Esophagus mucosa (tissue), 1 donor: ENCODE measurements around the gene ATP2A3. TPM values are rescaled to one million over a fixed set of nuclear protein-coding genes. Genes with fewer than 3 reads are reported as not detected.

Experiments used
- ATAC-seq: fragments of 200-7000 bp; cut with Tn5 transposase; one replicate; pipeline ENCODE4 v1.9.1; 2020
- total RNA-seq: library from RNA; stranded (reverse); gene quantifications from one replicate; pipeline ENCODE4 v1.2.4, GENCODE V29; 2023
- donor health status: DM: yes; HTN: yes; CAD: no.

Gene ATP2A3
- total RNA-seq, 1 donor from 2014 or later, result 4.7 TPM

GRCh38 chr17:3990386-3991127 lies 26.3 kb upstream of the ATP2A3 start:
- peak; percentile 67 for ATAC-seq

GRCh38 chr17:3989041-3989886 lies 25.0 kb upstream of the ATP2A3 start:
- ATAC-seq, result no peak

- ATAC-seq, result no peak
Observed at GRCh38 chr17:3988297-3989040, 24.2 kb upstream of the ATP2A3 start.

DNA sequence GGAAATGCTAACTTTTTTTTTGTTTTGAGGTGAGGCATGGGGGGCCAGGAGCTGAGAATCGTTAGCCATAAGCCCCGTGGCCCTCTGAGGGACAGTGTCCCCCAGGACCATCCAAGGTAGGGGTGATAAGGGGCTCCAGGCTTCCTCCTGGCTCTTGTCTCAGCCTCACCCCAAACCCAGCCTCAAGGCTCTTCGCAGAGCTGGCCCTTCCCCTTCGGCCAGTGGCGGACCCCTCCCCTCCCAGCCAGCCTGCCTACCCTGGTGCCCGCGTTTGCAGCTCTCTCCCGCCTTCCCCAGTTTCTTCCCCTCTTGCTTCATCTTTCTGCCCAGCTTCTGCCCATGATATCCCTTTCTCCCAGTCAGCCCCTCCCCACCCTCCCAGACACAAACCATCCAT lies 22.7 kb upstream of the ATP2A3 start:
- no peak for ATAC-seq

GRCh38 chr17:3986270-3986938 lies 22.2 kb upstream of the ATP2A3 start:
- ATAC-seq, result peak; percentile 20

DNA sequence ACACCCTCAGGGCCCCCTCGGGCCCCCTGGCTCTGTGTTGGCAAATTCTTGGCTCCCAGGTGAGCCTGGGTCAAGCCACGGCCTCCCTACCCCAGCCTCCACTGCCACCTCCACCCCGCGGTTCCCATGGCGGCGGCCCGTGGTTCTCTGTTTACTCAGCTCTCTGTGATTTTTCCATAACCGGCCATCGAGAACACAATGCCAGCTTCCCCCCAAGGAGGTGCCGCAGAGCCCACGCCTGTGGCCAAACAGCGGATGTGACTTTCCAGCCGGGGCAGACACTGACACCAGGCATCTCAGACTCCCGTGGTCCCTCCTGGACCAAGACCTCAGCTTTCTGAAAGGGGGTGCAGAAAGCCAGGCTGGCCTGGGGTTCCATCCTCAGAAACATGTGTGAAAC lies 21.6 kb upstream of the ATP2A3 start:
- ATAC-seq, result peak; percentile 4

DNA sequence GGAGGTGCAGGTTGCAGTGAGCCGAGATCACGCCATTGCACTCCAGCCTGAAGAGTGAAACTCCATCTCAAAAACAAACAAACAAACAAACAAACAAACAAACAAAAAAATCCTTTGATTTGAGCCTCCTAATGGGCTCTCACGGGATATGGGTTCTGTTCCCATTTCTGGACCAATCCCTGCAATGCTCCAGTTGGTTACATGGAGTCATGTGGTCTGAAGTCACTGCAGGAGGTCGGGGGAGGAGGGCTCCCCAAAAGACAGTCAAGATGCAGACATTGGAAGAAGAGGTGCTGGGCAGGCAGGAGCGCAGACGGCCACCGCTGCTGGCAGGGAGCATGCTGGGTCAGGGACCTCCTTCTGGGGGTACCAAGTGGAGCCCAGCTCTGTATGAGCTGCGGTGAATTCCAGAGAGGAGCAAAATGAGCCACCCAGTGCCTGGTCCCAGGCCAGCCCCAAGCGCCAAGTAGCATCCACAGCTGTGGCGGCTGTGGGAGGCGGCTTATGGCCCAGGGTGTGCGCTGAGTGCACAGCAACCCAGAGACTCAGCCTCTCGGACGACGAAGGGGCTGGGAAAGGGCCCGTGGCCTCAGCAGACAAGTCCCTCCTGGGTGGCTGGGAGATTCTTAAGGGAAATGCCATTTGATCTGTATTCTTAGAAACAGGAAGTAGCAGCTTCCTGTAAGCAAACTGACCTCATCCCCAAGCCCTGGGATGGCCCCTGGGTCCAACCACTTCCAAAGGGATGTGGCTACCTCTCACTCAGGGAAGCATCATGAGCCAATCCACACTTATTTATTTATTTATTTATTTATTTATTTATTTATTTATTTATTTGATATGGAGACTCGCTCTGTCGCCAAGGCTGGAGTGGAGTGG lies 19.6 kb upstream of the ATP2A3 start:
- no peak for ATAC-seq

- ATAC-seq, result no peak
Observed at GRCh38 chr17:3982541-3983017, 18.3 kb upstream of the ATP2A3 start.

DNA sequence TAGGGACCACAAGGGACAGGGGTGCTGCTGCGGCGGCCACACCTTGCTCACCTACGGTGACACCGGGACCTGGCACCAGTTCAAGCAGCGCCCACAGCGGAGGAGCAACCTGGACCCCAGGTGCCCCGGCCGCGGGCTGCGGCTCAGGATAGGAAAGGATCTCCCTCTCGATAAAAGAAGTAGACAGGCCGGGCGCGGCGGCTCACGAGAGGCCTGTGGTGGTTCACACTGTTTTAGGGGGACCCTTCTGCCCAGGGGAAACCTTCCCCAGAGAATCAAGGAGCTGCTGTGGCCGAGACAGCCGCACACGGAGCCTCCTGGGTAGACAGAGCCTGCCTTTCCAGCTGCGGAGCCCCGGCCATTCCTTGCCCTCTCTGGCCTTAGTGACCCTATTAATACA lies 17.9 kb upstream of the ATP2A3 start:
- no peak for ATAC-seq

- ATAC-seq, result no peak
Observed at GRCh38 chr17:3981455-3981854, 17.2 kb upstream of the ATP2A3 start.

DNA sequence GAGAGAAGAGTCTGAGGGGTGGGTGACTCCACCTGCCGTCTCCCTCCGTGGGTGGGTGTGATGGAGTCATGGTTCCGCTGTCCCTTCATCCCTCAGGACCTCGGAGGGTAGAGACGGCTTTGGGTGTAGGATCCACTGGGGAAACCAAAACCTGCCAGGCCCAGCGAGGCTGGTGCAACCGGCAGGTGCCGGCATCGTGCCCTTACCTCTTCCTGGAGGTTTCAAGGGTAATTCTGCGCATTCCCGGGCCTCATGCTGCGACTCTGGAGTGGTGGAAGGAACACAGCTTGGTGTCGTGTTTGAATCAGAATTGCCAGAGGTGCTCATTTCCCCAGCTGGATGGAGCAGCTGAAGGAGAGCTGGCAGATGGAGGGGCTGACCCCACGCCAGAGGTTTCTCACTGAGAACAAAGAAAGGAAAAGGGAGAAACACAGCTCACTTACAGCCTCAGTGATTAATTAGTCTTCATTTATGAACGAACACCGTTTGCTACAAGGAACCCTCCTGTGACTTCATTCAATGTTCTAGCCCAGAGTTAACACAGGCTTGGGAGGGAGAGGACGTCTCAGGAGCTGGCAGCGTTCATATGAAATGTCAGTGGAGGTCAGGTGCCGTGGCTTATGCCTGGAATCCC lies 16.3 kb upstream of the ATP2A3 start:
- ATAC-seq, result no peak

DNA sequence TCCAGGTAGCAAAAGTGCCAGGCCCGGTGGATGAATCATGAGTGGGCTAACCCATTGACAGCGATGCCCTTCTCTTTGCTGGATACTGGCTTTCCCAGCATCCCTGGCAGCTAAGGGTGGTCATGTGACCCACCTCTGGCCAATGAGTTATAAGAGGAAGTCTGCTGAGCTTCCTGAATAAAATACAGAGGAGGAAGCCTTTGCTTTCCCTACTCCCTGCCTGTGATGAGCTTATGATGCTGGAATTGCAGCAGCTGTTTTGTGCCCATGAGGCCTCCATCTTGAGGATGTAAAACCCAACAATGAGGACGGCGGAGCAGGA lies 15.0 kb upstream of the ATP2A3 start:
- ATAC-seq, result no peak

GRCh38 chr17:3978421-3979289 lies 14.4 kb upstream of the ATP2A3 start:
- no peak for ATAC-seq

DNA sequence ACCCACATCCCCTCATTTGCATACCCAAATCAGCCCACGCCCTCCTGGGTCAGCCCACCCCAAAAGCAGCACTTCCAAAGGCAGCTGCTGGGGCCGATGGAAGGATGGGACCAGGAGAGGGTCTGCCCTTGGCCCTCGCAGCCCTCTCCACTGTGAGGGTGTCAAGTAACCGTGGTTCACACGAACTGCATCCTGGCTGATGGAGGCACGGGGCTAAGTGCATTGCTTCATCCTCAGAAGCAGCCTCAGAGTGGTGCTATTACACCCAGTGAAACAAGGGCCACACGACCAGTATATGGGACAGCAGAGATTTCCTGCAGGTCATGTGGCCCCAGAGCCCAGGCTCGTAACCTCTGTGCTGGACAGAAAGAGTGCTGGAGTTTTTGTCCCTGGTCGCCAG lies 13.2 kb upstream of the ATP2A3 start:
- no peak for ATAC-seq

- peak; percentile 85 for ATAC-seq
Observed at GRCh38 chr17:3976675-3977171, 12.5 kb upstream of the ATP2A3 start.

DNA sequence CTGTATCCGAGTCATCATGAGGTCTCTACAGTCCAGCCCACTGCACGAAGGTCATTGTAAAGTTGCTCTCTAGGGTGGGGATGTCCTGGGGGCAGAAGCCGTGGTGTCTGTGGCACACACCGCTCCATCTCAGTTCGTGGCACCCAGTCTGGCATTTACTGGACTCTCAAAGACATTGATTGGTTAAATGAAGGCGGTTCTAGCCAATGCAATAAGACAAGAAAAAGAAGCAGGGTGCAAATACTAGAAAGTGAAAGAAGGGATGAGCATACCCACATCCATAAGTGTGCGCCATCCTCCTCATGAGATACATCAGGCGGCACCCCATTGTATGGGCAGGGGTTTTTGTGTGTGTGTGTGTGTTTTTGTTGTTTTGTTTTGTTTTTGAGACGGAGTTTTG lies 10.7 kb upstream of the ATP2A3 start:
- no peak for ATAC-seq

GRCh38 chr17:3974138-3974687 lies 10.0 kb upstream of the ATP2A3 start:
- no peak for ATAC-seq

DNA sequence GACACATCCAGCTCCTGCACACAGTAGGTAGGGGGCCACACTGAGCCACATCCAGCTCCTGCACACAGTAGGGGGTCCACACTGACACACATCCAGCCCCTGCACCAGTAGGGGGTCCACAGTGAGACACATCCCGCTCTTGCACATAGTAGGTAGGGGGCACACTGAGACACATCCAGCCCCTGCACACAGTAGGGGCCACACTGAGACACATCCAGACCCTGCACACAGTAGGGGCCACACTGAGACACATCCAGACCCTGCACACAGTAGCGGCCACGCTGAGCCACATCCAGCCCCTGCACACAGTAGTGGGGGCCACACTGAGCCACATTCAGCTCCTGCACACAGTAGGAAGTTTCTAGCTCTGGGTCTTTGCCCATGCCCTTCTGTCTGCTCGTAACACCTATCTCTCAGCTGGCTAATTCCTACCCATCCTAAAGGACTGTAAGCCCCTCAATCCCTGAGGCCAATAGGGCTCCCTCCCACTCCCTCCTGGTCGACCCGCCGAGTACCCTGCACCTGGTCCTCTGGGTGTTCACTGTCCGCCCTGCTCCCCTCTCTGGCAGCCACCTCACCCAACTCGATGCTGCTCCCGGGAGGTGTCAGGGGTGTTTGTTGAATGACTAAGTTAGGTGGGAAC lies 9.4 kb upstream of the ATP2A3 start:
- ATAC-seq, result no peak

DNA sequence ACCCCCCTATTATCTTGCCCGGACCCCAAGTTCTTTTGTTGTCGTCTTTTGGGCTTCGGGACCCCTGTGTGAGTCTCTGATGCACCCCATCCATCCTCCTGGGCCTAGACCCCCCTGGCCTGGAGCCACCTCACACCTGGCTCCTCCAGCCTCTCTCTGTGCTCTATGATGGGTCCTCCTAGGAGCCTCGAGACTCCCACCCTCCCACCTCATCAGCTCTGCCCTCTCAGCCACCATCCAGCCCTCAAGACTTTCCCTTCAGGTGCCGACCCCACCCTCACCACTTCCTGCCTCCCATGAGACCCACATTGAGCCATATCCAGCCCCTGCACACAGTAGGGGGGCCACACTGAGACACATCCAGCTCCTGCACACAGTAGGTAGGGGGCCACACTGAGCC lies 8.7 kb upstream of the ATP2A3 start:
- ATAC-seq, result no peak
